NCI-H2107 treated with DMSO at 0.1 percent for 48 hours (cell line): ENCODE results near the gene LRRC8C.

Experiments
- DNase-seq: peaks from one replicate; lab custom pipeline; 2025; ENCODE audit not compliant: unreplicated experiment; lab: John Stamatoyannopoulos, UW

Gene LRRC8C

GRCh38 chr1:89727517-89728312 lies 94.8 kb downstream of the LRRC8C start:
- no peak for DNase-seq

- no peak for DNase-seq
These were observed 95.5 kb downstream of the LRRC8C start for GRCh38 chr1:89728381-89728780.

GRCh38 chr1:89732206-89732605 lies 99.3 kb downstream of the LRRC8C start:
- DNase-seq, result no peak

- DNase-seq, result no peak
These were observed 99.8 kb downstream of the LRRC8C start for GRCh38 chr1:89732643-89733222.

GRCh38 chr1:89733748-89734147 lies 100.8 kb downstream of the LRRC8C start:
- no peak for DNase-seq

GRCh38 chr1:89734442-89734841 lies 101.5 kb downstream of the LRRC8C start:
- DNase-seq, result no peak

- DNase-seq, result no peak
These were observed 102.6 kb downstream of the LRRC8C start for GRCh38 chr1:89735479-89735878.

- DNase-seq, result no peak
These were observed 104.2 kb downstream of the LRRC8C start for GRCh38 chr1:89736937-89737733.

GRCh38 chr1:89737985-89738510 lies 105.1 kb downstream of the LRRC8C start:
- DNase-seq, result no peak

- DNase-seq, result no peak
These were observed 106.3 kb downstream of the LRRC8C start for GRCh38 chr1:89739013-89739843.

GRCh38 chr1:89739844-89740216 lies 106.9 kb downstream of the LRRC8C start:
- DNase-seq, result no peak

- DNase-seq, result no peak
These were observed 110.9 kb downstream of the LRRC8C start for GRCh38 chr1:89743788-89744187.

- no peak for DNase-seq
These were observed 113.7 kb downstream of the LRRC8C start for GRCh38 chr1:89746424-89747149.

GRCh38 chr1:89753761-89754160 lies 120.8 kb downstream of the LRRC8C start:
- DNase-seq, result no peak

GRCh38 chr1:89754518-89754917 lies 121.6 kb downstream of the LRRC8C start:
- DNase-seq, result no peak

- DNase-seq, result no peak
These were observed 122.7 kb downstream of the LRRC8C start for GRCh38 chr1:89755591-89755990.

GRCh38 chr1:89757532-89757931 lies 124.6 kb downstream of the LRRC8C start:
- DNase-seq, result no peak

GRCh38 chr1:89758156-89758555 lies 125.2 kb downstream of the LRRC8C start:
- no peak for DNase-seq

GRCh38 chr1:89759036-89759435 lies 126.1 kb downstream of the LRRC8C start:
- DNase-seq, result no peak

GRCh38 chr1:89760496-89760895 lies 127.6 kb downstream of the LRRC8C start:
- no peak for DNase-seq
